LNCaP clone FGC (cell line): ENCODE results near the gene CEP85L.
A peak's percentile ranks its signal among the peaks of the same experiment; 100 is the strongest.

Experiments
- DNase-seq: peaks from one replicate; pipeline ENCODE4 v3.0.0-alpha.2; 2011; ENCODE audit warnings: low read depth
- H3K4me3 ChIP-seq: 2 replicates; pipeline ENCODE4 v1.5.1; 2011; ENCODE audit warnings: mild to moderate bottlenecking, low read depth, low read length, control low read depth
- CTCF ChIP-seq: IDR thresholded peaks from 2 replicates; pipeline ENCODE4 v1.5.1; 2012; ENCODE audit warnings: mild to moderate bottlenecking; ENCODE audit not compliant: control insufficient read depth, insufficient read depth; ENCODE audit errors: extremely low read depth

CEP85L gene

DNA sequence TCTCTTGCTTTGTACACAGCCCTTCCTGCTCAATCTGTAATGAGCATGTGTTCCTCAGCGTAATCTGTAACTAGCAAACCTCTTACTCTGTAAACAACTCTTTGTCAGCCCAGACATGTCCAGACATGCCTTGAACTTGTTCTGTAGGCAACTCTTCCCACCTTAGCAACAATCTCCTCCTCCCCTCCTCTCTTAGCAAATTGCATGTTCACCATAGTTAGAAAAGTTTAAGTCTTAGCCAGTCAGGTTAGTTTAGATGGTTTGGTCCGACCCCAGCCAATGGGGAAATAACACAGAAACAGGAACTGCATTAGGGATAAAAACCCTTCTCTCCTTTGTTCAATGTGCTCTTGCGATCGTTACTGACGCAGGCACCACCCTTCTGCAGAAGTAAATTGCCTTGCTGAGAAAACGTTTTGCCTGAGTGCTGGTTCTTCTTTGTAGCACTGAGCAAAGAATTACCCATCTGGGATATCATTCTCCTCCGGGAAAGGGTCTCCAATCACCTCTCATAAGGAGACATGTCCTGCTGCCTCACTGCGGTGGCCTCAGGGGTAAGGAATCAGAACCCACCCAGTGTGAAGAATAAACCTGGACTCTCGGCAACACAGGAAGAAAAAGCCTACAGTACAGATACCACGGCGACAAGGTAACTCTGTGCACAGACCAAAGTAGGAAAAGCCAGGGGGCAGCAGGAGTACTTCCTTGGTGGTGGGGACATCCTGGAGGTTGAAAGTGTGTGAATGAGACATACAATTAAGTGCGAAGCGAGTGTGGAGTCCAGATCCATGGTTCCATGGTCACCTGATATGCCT lies 77.1 kb downstream of the CEP85L start:
- TF ChIP-seq CTCF: no peak
- no peak overlapping the region for H3K4me3 ChIP-seq
- no peak for DNase-seq

DNA sequence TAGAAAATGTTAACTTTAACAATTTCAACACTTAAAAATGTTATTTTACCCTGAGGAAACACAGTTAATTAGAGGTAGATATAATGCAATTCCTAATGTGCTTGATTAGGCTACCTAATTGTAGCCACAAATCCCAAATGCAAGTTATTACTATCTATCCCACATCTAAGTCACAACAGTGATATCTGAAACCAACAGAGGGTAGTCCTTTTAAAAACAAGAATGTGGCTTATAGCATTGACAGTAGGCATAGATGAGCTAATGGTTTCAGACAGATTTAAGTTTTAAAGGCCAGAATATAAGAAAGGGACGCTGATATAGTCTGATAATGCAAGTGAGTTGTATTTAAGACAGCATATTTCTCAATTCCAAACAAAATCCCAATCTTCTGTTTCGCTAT lies 80.3 kb downstream of the CEP85L start:
- DNase-seq: no peak
- TF ChIP-seq CTCF: no peak
- H3K4me3 ChIP-seq: no peak overlapping the region

DNA sequence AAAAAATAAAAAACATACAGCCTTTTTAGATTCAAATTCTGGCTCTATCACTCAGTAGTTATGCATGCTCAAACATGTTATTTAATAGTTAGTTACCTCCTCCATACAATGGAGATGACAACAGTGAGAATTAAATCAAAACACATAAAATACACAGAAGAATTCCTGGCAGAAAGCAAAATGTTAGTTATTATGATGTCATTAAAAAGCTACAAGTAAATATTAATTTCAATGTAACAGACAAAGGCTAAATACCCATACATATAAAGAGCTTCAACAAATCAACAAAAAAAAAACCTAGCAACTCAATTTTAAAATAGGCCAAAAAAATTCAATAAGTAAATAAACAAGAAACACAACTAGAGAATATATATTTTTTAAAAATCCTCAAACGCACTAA lies 81.9 kb downstream of the CEP85L start:
- no peak overlapping the region for H3K4me3 ChIP-seq
- no peak for DNase-seq
- TF ChIP-seq CTCF: no peak

DNA sequence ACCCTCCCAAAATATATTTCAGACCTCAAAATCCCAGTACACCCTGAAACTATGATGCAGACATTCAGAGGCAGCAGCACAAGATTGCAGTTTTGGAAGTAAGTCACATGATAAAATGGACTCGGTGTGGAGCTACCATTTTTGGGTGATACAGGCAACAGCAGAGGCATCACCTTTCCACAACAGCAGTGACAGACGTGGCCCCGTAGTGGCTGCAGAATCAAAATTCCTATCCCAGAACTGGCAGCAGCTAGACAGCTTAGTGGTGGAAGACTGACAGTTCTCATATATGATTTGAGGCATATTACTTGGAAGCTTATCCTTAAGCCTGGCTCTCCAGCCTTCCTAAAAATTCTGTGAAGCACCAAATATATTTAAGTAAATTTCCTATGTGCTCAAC lies 83.4 kb downstream of the CEP85L start:
- H3K4me3 ChIP-seq: no peak overlapping the region
- no peak for TF ChIP-seq CTCF
- no peak for DNase-seq

GRCh38 chr6:118565311-118565960 lies 86.0 kb downstream of the CEP85L start:
- peak; percentile 80 for TF ChIP-seq CTCF
- DNase-seq: peak; percentile 50

DNA sequence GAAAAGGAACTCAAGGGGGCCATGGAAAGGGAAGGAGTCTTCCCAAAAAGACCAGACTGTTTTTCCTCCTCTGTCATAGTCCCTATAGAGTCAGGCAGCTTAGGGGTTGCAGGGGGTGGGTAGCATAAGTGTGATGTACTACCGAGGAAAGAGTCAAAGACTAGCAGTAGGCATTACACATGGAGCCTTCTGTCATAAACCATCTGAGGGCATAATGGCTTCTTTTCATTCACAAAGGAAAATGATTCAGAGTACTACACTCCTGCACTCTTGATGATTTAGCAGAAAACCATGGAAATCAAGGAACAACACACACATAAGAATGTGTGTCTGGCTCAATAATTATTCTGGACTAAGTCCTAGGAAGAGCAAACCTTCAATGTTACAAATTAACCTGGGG lies 88.4 kb downstream of the CEP85L start:
- DNase-seq: no peak
- no peak overlapping the region for H3K4me3 ChIP-seq
- no peak for TF ChIP-seq CTCF

More at GRCh38 chr6:118565311-118565960, 86.0 kb downstream of the CEP85L start:
- H3K4me3 ChIP-seq: no peak overlapping the region
